ENCODE results near the gene KIFC3.

- TF ChIP-seq CTCF (IDR thresholded peaks at IDR 0.05) (peak in 2 of 3 experiments; percentile 22 to 43), EP300 (IDR thresholded peaks at IDR 0.05) (no peak)
Observed at GRCh38 chr16:57795431-57795878, 6.8 kb downstream of the KIFC3 start.
